ENCODE measurements around the gene NR1H3. TPM values are rescaled to one million over a fixed set of nuclear protein-coding genes. Genes with fewer than 3 reads are reported as not detected.

The NR1H3 gene
- polyA plus RNA-seq, 3 donors, result 39.1 to 52.3 (median 47.5) TPM

- DNase-seq (ENCODE audit: extremely low read depth in 1 of 11, low read depth in 9 of 11, low spot score in 4 of 11), result no peak
These were observed 2.6 kb downstream of the NR1H3 start for GRCh38 chr11:47260366-47260765.

DNA sequence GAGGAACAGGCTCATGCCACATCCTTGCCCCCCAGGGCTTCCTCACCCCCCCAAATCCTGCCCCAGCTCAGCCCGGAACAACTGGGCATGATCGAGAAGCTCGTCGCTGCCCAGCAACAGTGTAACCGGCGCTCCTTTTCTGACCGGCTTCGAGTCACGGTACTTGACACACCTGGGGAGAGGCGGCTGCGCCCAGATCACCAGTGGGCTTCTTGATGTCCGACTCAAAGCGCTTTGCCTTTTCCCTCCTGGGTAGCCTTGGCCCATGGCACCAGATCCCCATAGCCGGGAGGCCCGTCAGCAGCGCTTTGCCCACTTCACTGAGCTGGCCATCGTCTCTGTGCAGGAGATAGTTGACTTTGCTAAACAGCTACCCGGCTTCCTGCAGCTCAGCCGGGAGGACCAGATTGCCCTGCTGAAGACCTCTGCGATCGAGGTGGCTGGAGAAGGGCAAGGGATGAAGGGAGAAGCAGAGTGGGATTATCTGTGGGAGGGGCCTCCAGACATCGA lies 3.5 kb downstream of the NR1H3 start:
- no peak for DNase-seq (ENCODE audit: extremely low read depth in 1 of 11, low read depth in 9 of 11, low spot score in 4 of 11)

DNA sequence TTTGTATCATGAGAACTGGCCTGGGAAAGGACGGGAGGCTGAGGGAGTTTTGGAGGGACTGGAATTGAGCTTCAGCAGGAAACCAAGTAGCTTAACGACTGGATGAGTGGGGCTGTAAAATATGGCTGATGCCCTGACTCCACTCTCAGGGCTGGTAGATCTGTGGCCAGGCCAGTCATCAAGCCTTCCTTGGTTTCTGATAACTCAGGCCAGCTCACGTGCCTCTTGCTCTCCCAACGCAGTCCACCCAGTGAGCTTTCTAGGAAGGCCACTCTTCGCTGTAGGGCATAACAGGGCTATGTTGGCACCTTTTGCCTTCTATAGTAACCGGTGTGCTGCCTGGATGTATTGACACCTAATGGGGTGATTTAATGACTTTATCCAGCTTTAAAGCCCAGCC lies 6.3 kb downstream of the NR1H3 start:
- no peak for DNase-seq (ENCODE audit: extremely low read depth in 1 of 11, low read depth in 9 of 11, low spot score in 4 of 11)

DNA sequence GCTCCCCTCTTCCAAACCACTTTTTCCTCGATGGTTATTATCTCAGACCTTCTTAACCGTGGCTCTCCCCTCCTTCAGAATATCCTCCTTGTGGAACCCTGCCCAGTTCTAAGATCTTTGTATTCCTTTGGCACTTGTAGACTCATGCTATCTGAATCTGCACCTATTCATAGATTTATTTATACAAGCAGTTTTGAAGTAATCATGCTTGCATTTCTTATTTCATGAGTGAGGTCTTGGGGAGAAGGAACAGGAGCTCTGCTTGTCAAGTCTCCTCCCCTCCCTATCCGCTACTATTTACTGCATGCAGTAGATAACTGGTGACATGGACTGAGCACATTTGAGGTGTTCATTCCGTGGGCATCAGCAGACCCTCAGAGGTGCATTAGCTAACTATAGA lies 6.7 kb downstream of the NR1H3 start:
- no peak for DNase-seq (ENCODE audit: extremely low read depth in 1 of 11, low read depth in 9 of 11, low spot score in 4 of 11)

- DNase-seq (ENCODE audit: extremely low read depth in 1 of 11, low read depth in 9 of 11, low spot score in 4 of 11), result no peak
These were observed 10.1 kb downstream of the NR1H3 start for GRCh38 chr11:47267876-47268275.

- DNase-seq (ENCODE audit: extremely low read depth in 1 of 11, low read depth in 9 of 11, low spot score in 4 of 11), result no peak
These were observed 10.7 kb downstream of the NR1H3 start for GRCh38 chr11:47268448-47269001.

DNA sequence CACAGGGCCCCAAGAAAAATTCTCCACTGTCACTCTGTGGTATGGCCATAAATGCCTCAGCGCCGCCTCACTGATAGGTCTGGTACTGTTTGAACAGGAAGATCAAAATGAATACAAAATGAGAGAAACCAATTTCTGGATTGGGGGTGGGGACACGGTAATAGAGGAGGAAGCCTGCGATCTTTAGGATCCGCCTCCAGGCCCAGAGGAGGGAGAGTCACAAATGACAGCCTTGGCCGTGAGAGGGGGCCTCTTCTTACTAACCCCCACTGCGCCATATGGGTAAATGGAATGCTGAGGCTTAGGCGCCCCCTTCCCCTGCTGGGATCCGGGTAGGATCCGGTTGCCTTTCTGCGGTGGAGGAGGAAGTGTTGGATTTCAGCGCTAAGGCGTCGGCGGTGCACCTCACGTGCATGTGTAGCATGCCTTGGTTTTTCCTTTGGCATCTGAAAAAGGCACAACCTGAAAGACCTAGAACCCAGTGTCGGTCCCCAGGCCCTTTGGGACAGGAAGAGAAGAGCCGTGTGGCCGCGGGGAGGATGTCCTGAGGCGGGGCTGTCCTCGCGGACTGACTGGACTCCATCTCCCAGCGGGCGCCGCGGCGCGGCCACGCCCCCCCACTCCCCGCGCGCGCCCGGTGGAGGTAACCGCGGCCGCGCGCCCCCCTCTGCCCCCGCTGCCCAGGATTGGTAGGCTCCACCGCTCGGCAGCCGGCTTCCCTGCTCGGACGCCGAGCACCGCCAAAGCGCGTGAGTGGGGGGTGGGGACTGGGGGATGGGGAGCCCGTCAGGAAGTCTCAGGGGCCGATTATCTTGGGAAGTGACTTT lies 11.4 kb downstream of the NR1H3 start:
- peak in 10 of 11 donors; percentile 63 to 85 (median 80) for DNase-seq (ENCODE audit: extremely low read depth in 1 of 11, low read depth in 9 of 11, low spot score in 4 of 11)

DNA sequence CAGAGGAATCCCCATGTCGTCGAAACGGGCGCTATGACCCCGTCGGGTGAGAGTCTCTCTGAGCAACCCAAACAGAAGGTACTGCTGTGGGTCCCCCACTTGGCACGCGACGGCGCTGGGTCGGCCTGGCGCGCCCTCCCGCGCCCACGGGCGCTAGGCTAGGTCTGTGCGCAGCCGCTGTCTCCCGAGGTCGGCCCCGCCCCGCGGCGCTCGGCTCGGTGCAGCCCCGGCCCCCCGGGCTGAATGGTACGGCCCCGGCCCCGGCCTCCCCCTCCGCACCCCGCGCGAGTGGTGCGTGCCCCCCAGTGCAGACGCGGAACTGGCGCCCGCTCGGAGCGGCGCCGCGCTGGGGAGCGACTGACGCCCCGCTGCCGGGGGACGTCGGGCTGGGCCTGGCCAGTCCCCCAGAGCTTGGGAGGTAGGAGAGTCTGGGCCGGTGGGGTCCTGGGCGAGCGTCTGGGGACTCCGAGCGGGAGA lies 12.1 kb downstream of the NR1H3 start, which contains the start of gene MADD:
TSS of gene MADD (plus strand) at position 305 of the 477 bp plus-strand sequence.
- peak in 8 of 11 donors; percentile 51 to 77 (median 70) for DNase-seq (ENCODE audit: extremely low read depth in 1 of 11, low read depth in 9 of 11, low spot score in 4 of 11)

- no peak for DNase-seq (ENCODE audit: extremely low read depth in 1 of 11, low read depth in 9 of 11, low spot score in 4 of 11)
These were observed 12.8 kb downstream of the NR1H3 start for GRCh38 chr11:47270331-47271271.

- no peak for DNase-seq (ENCODE audit: extremely low read depth in 1 of 11, low read depth in 9 of 11, low spot score in 4 of 11)
These were observed 13.5 kb downstream of the NR1H3 start for GRCh38 chr11:47271328-47271727.

DNA sequence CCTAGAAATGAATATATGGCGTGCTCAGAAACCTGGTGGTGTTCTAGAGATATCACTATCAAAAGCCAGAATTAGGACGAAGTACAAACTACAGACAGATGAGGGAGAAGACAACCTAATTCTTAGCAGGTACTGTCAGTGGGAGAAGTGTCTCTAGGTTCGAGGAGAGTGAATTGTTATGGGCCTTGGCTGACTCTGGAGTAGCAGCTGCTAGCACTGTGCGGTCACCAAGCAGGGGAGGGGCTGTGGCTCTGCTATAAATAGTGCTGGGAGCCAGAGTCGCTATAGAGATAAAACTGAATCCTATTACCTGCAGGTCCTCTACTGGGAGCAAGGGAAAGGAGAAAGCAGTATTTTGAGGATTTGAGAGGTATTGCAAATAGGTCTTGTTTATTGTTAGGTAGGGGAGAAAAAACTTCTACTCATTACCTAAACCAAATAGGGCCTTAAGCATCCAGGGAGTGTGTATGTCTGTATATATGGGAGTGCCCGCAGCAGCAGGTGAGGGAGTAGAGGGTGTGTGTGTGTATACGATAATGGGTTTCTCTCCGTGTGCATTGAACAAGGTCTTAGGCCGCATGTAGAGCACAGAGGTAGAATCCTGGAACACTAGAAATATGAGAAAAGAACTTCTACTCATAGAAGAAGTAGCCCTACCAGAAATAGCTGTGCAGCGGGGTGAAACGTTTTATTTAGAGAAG lies 14.3 kb downstream of the NR1H3 start:
- no peak for DNase-seq (ENCODE audit: extremely low read depth in 1 of 11, low read depth in 9 of 11, low spot score in 4 of 11)

DNA sequence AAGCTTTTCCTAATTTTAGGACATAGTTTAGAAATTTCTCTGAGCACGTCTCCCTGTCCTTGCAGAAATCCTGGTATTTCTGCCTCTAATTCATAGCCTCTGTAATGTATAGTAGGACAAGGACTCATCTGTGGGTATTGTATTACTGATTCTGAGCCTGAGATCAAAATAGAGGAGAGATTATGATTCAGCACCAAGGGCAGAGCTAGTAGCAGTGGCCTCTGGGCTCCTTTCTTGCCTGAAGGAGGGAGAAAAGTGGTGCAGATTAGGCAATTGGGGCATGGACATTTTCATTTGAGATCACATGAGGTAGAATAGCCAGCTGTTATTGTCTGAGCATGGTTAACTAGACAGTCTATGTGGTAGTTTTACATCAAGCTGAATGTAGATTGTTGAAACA lies 14.9 kb downstream of the NR1H3 start:
- no peak for DNase-seq (ENCODE audit: extremely low read depth in 1 of 11, low read depth in 9 of 11, low spot score in 4 of 11)

DNA sequence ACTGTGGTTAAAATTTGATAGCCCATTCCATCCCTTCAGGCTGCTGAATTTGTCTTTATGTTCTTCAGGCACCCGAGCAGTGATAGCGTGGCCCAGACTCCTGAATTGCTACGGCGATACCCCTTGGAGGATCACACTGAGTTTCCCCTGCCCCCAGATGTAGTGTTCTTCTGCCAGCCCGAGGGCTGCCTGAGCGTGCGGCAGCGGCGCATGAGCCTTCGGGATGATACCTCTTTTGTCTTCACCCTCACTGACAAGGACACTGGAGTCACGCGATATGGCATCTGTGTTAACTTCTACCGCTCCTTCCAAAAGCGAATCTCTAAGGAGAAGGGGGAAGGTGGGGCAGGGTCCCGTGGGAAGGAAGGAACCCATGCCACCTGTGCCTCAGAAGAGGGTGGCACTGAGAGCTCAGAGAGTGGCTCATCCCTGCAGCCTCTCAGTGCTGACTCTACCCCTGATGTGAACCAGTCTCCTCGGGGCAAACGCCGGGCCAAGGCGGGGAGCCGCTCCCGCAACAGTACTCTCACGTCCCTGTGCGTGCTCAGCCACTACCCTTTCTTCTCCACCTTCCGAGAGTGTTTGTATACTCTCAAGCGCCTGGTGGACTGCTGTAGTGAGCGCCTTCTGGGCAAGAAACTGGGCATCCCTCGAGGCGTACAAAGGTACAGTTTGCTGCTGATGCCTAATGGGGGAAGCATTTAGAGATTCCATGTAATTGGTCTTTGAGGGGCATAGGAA lies 16.9 kb downstream of the NR1H3 start:
- DNase-seq (ENCODE audit: extremely low read depth in 1 of 11, low read depth in 9 of 11, low spot score in 4 of 11), result no peak

GRCh38 chr11:47276923-47277322 lies 19.1 kb downstream of the NR1H3 start:
- no peak for DNase-seq (ENCODE audit: extremely low read depth in 1 of 11, low read depth in 9 of 11, low spot score in 4 of 11)

GRCh38 chr11:47278058-47278457 lies 20.3 kb downstream of the NR1H3 start:
- no peak for DNase-seq (ENCODE audit: extremely low read depth in 1 of 11, low read depth in 9 of 11, low spot score in 4 of 11)

DNA sequence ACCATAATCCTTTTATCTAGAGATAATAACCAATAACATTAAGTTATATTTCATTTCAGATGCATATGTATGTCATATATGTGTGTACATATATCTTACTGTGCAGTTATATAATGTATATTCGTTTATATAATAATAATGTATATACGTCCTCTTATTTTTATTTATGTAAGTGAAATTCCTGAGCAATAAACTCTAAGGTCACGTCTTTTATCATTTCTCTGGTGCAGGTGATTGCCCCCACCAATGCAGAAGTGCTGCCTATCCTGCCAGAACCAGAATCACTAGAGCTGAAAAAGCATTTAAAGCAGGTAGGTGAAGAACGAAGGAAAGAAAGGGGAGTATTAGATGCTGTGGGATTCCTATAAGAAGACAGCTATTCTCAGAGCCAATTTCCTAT lies 21.0 kb downstream of the NR1H3 start:
- DNase-seq (ENCODE audit: extremely low read depth in 1 of 11, low read depth in 9 of 11, low spot score in 4 of 11), result no peak

- DNase-seq (ENCODE audit: extremely low read depth in 1 of 11, low read depth in 9 of 11, low spot score in 4 of 11), result no peak
These were observed 22.3 kb downstream of the NR1H3 start for GRCh38 chr11:47280099-47280498.

DNA sequence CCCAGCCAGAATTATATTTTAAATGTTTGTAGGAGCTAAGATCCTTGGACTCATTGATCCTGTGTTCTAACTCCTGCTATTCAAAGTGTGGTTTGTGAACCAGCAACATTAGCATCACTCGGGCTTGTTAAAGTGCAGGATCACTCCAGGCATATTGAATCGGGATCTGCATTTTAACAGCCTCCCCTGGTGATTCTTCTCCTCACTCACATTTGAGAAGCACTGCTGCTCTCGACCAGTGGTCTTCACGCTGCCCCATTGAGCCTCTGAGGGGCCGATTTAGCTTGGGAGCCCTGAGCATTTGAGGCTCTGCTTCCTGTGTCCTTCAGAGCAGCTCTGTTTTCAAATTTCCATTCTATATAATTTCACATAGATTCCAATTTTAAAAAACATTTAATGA lies 23.1 kb downstream of the NR1H3 start:
- no peak for DNase-seq (ENCODE audit: extremely low read depth in 1 of 11, low read depth in 9 of 11, low spot score in 4 of 11)
